C4-2B (cell line): ENCODE measurements around the gene RFC5.

Experiments
- CTCF ChIP-seq: fragments of 450-650 bp; conservative IDR thresholded peaks from 2 replicates; pipeline ENCODE4 v1.5.1; 2017; ENCODE audit warnings: mild to moderate bottlenecking
- ZFX ChIP-seq: fragments of 450-650 bp; IDR thresholded peaks from 2 replicates; pipeline ENCODE4 v1.6.1; 2017

- TF ChIP-seq CTCF (no peak), ZFX (no peak)
These were observed 45.7 kb downstream of the RFC5 start for GRCh38 chr12:118061873-118062843.
